Left lung (tissue), 10 donors: ENCODE results near the gene ANTXR2. TPM values are rescaled to one million over a fixed set of nuclear protein-coding genes. Genes with fewer than 3 reads are reported as not detected.

Experiments
- ATAC-seq: fragments of 200-7000 bp; cut with Tn5 transposase; one replicate; pipeline ENCODE4 v1.9.1; 2020; ENCODE audit warnings: moderate library complexity
- DNase-seq, 4 donors: peaks; one replicate each; pipeline ENCODE4 v3.0.0-alpha.2; 2013 to 2020
- H3K27ac ChIP-seq, 2 donors: fragments of 200-600 bp; sonication (generic) in 1 of 2; one replicate each; pipeline versions ENCODE4 v1.5.0 to v1.8.0; 2020 to 2021
- H3K27me3 ChIP-seq, 2 donors: fragments of 200-600 bp; sonication (generic) in 1 of 2; one replicate each; pipeline versions ENCODE4 v1.5.0 to v1.8.0; 2020 to 2021
- H3K36me3 ChIP-seq, 2 donors: fragments of 200-600 bp; sonication (generic) in 1 of 2; one replicate each; pipeline versions ENCODE4 v1.5.0 to v1.8.0; 2020 to 2021
- H3K4me1 ChIP-seq, 2 donors: fragments of 200-600 bp; one replicate each; pipeline ENCODE4 v1.8.0; 2021
- H3K4me3 ChIP-seq, 2 donors: fragments of 200-600 bp; sonication (generic) in 1 of 2; one replicate each; pipeline versions ENCODE4 v1.5.0 to v1.8.0; 2020 to 2021; ENCODE audit warnings: mild to moderate bottlenecking in 1 of 2
- H3K9me3 ChIP-seq, 2 donors: fragments of 200-600 bp; sonication (generic) in 1 of 2; one replicate each; pipeline versions ENCODE4 v1.5.0 to v1.8.0; 2020 to 2021
- intact Hi-C, 2 donors: fragments of 100-400 bp; cut with DNase I; formaldehyde crosslinking; loops; one replicate each; pipeline versions ENCODE4 v1.11.2 to v1.14.2; 2022
- polyA plus RNA-seq, 6 donors: library from polyadenylated mRNA; unstranded; fragments of 120-200 nt; gene quantifications; one replicate each; pipeline ENCODE4 v1.2.1, GENCODE V29; 2013; ENCODE audit not compliant: insufficient read length in 6 of 6
- total RNA-seq, 2 donors: library from RNA; stranded (reverse); fragmentation: NEBNext Ultra II Directional; extraction: Animal tissue kit (Norgen Biotek cat#: 25700); gene quantifications; one replicate each; pipeline ENCODE4 v1.2.1, GENCODE V29; 2021
- TF ChIP-seq, protein P1 (sequence below), 2 donors: fragments of 200-600 bp; sonication (generic) in 1 of 2; IDR thresholded peaks; one replicate each; pipeline versions ENCODE4 v1.5.0 to v1.8.0; 2021; ENCODE audit warnings: antibody characterized with exemption in 2 of 2
- donor health status: DM: no; HTN: yes; CAD: no.
- donor health status: DM: no; HTN: no; CAD: no.

The ANTXR2 gene
- total and polyA plus RNA-seq, 8 donors = 45.6 to 73.3 (median 66.1) TPM

- no peaks in the 10 kb centered on the region for H3K36me3 ChIP-seq
- ATAC-seq (no peak), DNase-seq (no peak)
- intact Hi-C loops = no loop called here
- no peak overlapping the region for H3K4me3 ChIP-seq
- TF ChIP-seq, protein P1, sequence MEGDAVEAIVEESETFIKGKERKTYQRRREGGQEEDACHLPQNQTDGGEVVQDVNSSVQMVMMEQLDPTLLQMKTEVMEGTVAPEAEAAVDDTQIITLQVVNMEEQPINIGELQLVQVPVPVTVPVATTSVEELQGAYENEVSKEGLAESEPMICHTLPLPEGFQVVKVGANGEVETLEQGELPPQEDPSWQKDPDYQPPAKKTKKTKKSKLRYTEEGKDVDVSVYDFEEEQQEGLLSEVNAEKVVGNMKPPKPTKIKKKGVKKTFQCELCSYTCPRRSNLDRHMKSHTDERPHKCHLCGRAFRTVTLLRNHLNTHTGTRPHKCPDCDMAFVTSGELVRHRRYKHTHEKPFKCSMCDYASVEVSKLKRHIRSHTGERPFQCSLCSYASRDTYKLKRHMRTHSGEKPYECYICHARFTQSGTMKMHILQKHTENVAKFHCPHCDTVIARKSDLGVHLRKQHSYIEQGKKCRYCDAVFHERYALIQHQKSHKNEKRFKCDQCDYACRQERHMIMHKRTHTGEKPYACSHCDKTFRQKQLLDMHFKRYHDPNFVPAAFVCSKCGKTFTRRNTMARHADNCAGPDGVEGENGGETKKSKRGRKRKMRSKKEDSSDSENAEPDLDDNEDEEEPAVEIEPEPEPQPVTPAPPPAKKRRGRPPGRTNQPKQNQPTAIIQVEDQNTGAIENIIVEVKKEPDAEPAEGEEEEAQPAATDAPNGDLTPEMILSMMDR (IDR thresholded peaks at IDR 0.05) = no peak
- no peak overlapping the region for H3K27ac ChIP-seq
- no peaks in the 10 kb centered on the region for H3K4me1 ChIP-seq
- H3K9me3 ChIP-seq = peaks cover 0 to 8% of the 10 kb centered on the region in 2 donors
- H3K27me3 ChIP-seq = no peaks in the 10 kb centered on the region
These were observed 41.8 kb upstream of the ANTXR2 start for GRCh38 chr4:80114732-80115265.

- TF ChIP-seq, protein P1 (IDR thresholded peaks at IDR 0.05) = no peak
- no peak for DNase-seq
These were observed 40.6 kb upstream of the ANTXR2 start for GRCh38 chr4:80113615-80114014.

GRCh38 chr4:80112236-80112635 lies 39.2 kb upstream of the ANTXR2 start:
- Histone ChIP-seq H3K27ac (no peak overlapping the region), H3K4me1 (no peaks in the 10 kb centered on the region), H3K27me3 (no peaks in the 10 kb centered on the region), H3K4me3 (no peak overlapping the region), H3K9me3 (peaks cover 0 to 8% of the 10 kb centered on the region in 2 donors), H3K36me3 (no peaks in the 10 kb centered on the region)
- ATAC-seq = no peak
- TF ChIP-seq, protein P1 (IDR thresholded peaks at IDR 0.05) = no peak
- intact Hi-C loops = no loop called here
- DNase-seq = no peak

More at GRCh38 chr4:80113615-80114014, 40.6 kb upstream of the ANTXR2 start:
- Histone ChIP-seq H3K4me3 (no peak overlapping the region), H3K4me1 (no peaks in the 10 kb centered on the region), H3K27me3 (no peaks in the 10 kb centered on the region), H3K27ac (no peak overlapping the region), H3K36me3 (no peaks in the 10 kb centered on the region), H3K9me3 (peaks cover 0 to 8% of the 10 kb centered on the region in 2 donors)
- ATAC-seq = no peak
- intact Hi-C loops = no loop called here

DNA sequence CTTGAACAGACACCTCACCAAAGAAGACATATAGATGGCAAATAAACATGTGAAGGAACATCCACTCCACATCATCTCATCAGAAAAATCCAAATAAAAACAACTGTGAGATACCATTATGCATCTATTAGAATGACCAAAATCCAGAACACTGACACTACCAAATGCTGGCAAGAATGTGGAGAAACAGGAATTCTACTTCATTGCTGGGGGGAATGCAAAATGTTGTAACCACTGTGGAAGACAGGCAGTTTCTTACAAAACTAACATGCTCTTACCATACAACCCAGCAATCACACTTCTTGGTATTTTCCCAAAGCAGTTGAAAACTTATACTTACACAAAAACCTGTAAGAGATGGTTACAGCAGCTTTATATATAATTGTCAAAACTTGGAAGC lies 38.2 kb upstream of the ANTXR2 start:
- DNase-seq (no peak), ATAC-seq (no peak)
- Histone ChIP-seq H3K4me3 (no peak overlapping the region), H3K9me3 (peaks cover 0 to 16% of the 10 kb centered on the region in 2 donors), H3K27ac (no peak overlapping the region), H3K27me3 (no peaks in the 10 kb centered on the region), H3K36me3 (no peaks in the 10 kb centered on the region), H3K4me1 (no peaks in the 10 kb centered on the region)
- intact Hi-C loops = no loop called here
- TF ChIP-seq, protein P1 (IDR thresholded peaks at IDR 0.05) = no peak

- H3K27me3 ChIP-seq = no peaks in the 10 kb centered on the region
- no peak overlapping the region for H3K27ac ChIP-seq
- TF ChIP-seq, protein P1 (IDR thresholded peaks at IDR 0.05) = no peak
- no peaks in the 10 kb centered on the region for H3K4me1 ChIP-seq
- ATAC-seq (no peak), DNase-seq (no peak)
- intact Hi-C loops = no loop called here
- H3K36me3 ChIP-seq = no peaks in the 10 kb centered on the region
- H3K4me3 ChIP-seq = no peak overlapping the region
- H3K9me3 ChIP-seq = peaks cover 0 to 20% of the 10 kb centered on the region in 2 donors
These were observed 34.3 kb upstream of the ANTXR2 start for GRCh38 chr4:80107374-80107773.
